ENCODE results near the gene PSME2. TPM values are rescaled to one million over a fixed set of nuclear protein-coding genes. Genes with fewer than 3 reads are reported as not detected.

PSME2 gene
- total RNA-seq, 2 experiments from 2014 or later: 541 to 558 TPM

GRCh38 chr14:24137529-24138395 is 8.6 kb downstream of the PSME2 start:
- Mint-ChIP-seq H3K4me1 (peaks cover 48% of the 10 kb centered on the region), H3K4me3 (peak overlapping the region; percentile 94), H3K36me3 (peaks cover 44% of the 10 kb centered on the region), H3K9me3 (no peaks in the 10 kb centered on the region), H3K27ac (peak overlapping the region; percentile 92), H3K27me3 (no peaks in the 10 kb centered on the region)
- DNase-seq: no peak

GRCh38 chr14:24136684-24137528 is 9.5 kb downstream of the PSME2 start:
- Mint-ChIP-seq H3K4me3 (peak overlapping the region; percentile 94), H3K36me3 (peaks cover 39% of the 10 kb centered on the region), H3K27ac (peak overlapping the region; percentile 92), H3K4me1 (peaks cover 54% of the 10 kb centered on the region), H3K9me3 (no peaks in the 10 kb centered on the region), H3K27me3 (no peaks in the 10 kb centered on the region)
- no peak for DNase-seq

- Mint-ChIP-seq H3K4me1 (peaks cover 53% of the 10 kb centered on the region), H3K36me3 (peaks cover 36% of the 10 kb centered on the region), H3K9me3 (no peaks in the 10 kb centered on the region), H3K27ac (peak within 1 kb of the TSS; percentile 92), H3K27me3 (no peaks in the 10 kb centered on the region), H3K4me3 (peak within 1 kb of the TSS; percentile 94)
- peak; percentile 95 for DNase-seq
These were observed 10.4 kb downstream of the PSME2 start, which contains the start of gene PSME1 for GRCh38 chr14:24135834-24136683. TSS of gene PSME1 (plus strand) at chr14:24136194. CDS start at chr14:24136263, 69 bp downstream.

- no peak for DNase-seq
- peak overlapping the region; percentile 94 for H3K4me3 Mint-ChIP-seq
- H3K27me3 Mint-ChIP-seq: no peaks in the 10 kb centered on the region
- H3K4me1 Mint-ChIP-seq: peaks cover 53% of the 10 kb centered on the region
- H3K36me3 Mint-ChIP-seq: peaks cover 32% of the 10 kb centered on the region
- no peaks in the 10 kb centered on the region for H3K9me3 Mint-ChIP-seq
- H3K27ac Mint-ChIP-seq: peak overlapping the region; percentile 79
These were observed 10.9 kb downstream of the PSME2 start for GRCh38 chr14:24135584-24135833.

- H3K27me3 Mint-ChIP-seq: no peaks in the 10 kb centered on the region
- peaks cover 41% of the 10 kb centered on the region for H3K4me1 Mint-ChIP-seq
- no peak for DNase-seq
- H3K27ac Mint-ChIP-seq: no peak overlapping the region
- no peak overlapping the region for H3K4me3 Mint-ChIP-seq
- peaks cover 20% of the 10 kb centered on the region for H3K36me3 Mint-ChIP-seq
- H3K9me3 Mint-ChIP-seq: no peaks in the 10 kb centered on the region
These were observed 12.7 kb downstream of the PSME2 start for GRCh38 chr14:24133735-24134134.

- no peaks in the 10 kb centered on the region for H3K9me3 Mint-ChIP-seq
- DNase-seq: no peak
- H3K27ac Mint-ChIP-seq: peak overlapping the region; percentile 89
- no peaks in the 10 kb centered on the region for H3K27me3 Mint-ChIP-seq
- peaks cover 12% of the 10 kb centered on the region for H3K36me3 Mint-ChIP-seq
- H3K4me3 Mint-ChIP-seq: peak overlapping the region; percentile 22
- H3K4me1 Mint-ChIP-seq: peaks cover 36% of the 10 kb centered on the region
These were observed 13.4 kb downstream of the PSME2 start for GRCh38 chr14:24132976-24133375.

GRCh38 chr14:24132061-24132685 is 14.2 kb downstream of the PSME2 start:
- no peaks in the 10 kb centered on the region for H3K27me3 Mint-ChIP-seq
- peak; percentile 43 for DNase-seq
- peak overlapping the region; percentile 89 for H3K27ac Mint-ChIP-seq
- H3K9me3 Mint-ChIP-seq: no peaks in the 10 kb centered on the region
- peak overlapping the region; percentile 22 for H3K4me3 Mint-ChIP-seq
- H3K36me3 Mint-ChIP-seq: peaks cover 10% of the 10 kb centered on the region
- peaks cover 31% of the 10 kb centered on the region for H3K4me1 Mint-ChIP-seq

- Mint-ChIP-seq H3K9me3 (no peaks in the 10 kb centered on the region), H3K27ac (peak overlapping the region; percentile 89), H3K4me1 (peaks cover 26% of the 10 kb centered on the region), H3K27me3 (no peaks in the 10 kb centered on the region), H3K4me3 (no peak overlapping the region), H3K36me3 (peaks cover 4% of the 10 kb centered on the region)
- DNase-seq: no peak
These were observed 14.9 kb downstream of the PSME2 start for GRCh38 chr14:24131549-24131966.

- DNase-seq: no peak
- H3K27ac Mint-ChIP-seq: peak overlapping the region; percentile 60
These were observed 15.5 kb downstream of the PSME2 start for GRCh38 chr14:24130717-24131548.

GRCh38 chr14:24130380-24130716 is 16.1 kb downstream of the PSME2 start, which contains the start of gene FITM1:
TSS of gene FITM1 (plus strand) at chr14:24130659. CDS start at chr14:24131564, 905 bp downstream.
- H3K4me3 Mint-ChIP-seq: no peak within 1 kb of the TSS
- no peaks in the 10 kb centered on the region for H3K9me3 Mint-ChIP-seq
- H3K36me3 Mint-ChIP-seq: peaks cover 2% of the 10 kb centered on the region
- peak within 1 kb of the TSS; percentile 60 for H3K27ac Mint-ChIP-seq
- H3K4me1 Mint-ChIP-seq: peaks cover 24% of the 10 kb centered on the region
- no peak for DNase-seq
- H3K27me3 Mint-ChIP-seq: no peaks in the 10 kb centered on the region

More at GRCh38 chr14:24130717-24131548, 15.5 kb downstream of the PSME2 start:
- H3K4me1 Mint-ChIP-seq: peaks cover 26% of the 10 kb centered on the region
- no peaks in the 10 kb centered on the region for H3K27me3 Mint-ChIP-seq
- H3K36me3 Mint-ChIP-seq: peaks cover 2% of the 10 kb centered on the region
- no peaks in the 10 kb centered on the region for H3K9me3 Mint-ChIP-seq
- no peak overlapping the region for H3K4me3 Mint-ChIP-seq

- peaks cover 2% of the 10 kb centered on the region for H3K36me3 Mint-ChIP-seq
- H3K27ac Mint-ChIP-seq: no peak overlapping the region
- no peak for DNase-seq
- H3K4me1 Mint-ChIP-seq: peaks cover 19% of the 10 kb centered on the region
- H3K9me3 Mint-ChIP-seq: no peaks in the 10 kb centered on the region
- no peaks in the 10 kb centered on the region for H3K27me3 Mint-ChIP-seq
- H3K4me3 Mint-ChIP-seq: no peak overlapping the region
These were observed 16.9 kb downstream of the PSME2 start for GRCh38 chr14:24129410-24129998.

GRCh38 chr14:24127673-24128072 is 18.7 kb downstream of the PSME2 start:
- peaks cover 14% of the 10 kb centered on the region for H3K4me1 Mint-ChIP-seq
- DNase-seq: no peak
- no peak overlapping the region for H3K27ac Mint-ChIP-seq
- no peak overlapping the region for H3K4me3 Mint-ChIP-seq
- H3K27me3 Mint-ChIP-seq: no peaks in the 10 kb centered on the region
- peaks cover 2% of the 10 kb centered on the region for H3K36me3 Mint-ChIP-seq
- no peaks in the 10 kb centered on the region for H3K9me3 Mint-ChIP-seq

GRCh38 chr14:24126939-24127338 is 19.5 kb downstream of the PSME2 start:
- DNase-seq: no peak
- no peaks in the 10 kb centered on the region for H3K9me3 Mint-ChIP-seq
- H3K27ac Mint-ChIP-seq: no peak overlapping the region
- H3K4me1 Mint-ChIP-seq: peaks cover 6% of the 10 kb centered on the region
- peaks cover 2% of the 10 kb centered on the region for H3K36me3 Mint-ChIP-seq
- no peak overlapping the region for H3K4me3 Mint-ChIP-seq
- H3K27me3 Mint-ChIP-seq: no peaks in the 10 kb centered on the region

All from activated naive CD8-positive, alpha-beta T cell treated with anti-CD3 and anti-CD28 coated beads for 36 hours (primary cell).